Left lung (tissue), 10 donors: ENCODE measurements around the gene FANCB. TPM values are rescaled to one million over a fixed set of nuclear protein-coding genes. Genes with fewer than 3 reads are reported as not detected.

Experiments used
- ATAC-seq: fragments of 200-7000 bp; cut with Tn5 transposase; one replicate; pipeline ENCODE4 v1.9.1; 2020; ENCODE audit warnings: moderate library complexity
- DNase-seq, 4 donors: peaks; one replicate each; pipeline ENCODE4 v3.0.0-alpha.2; 2013 to 2020
- H3K27ac ChIP-seq, 2 donors: fragments of 200-600 bp; sonication (generic) in 1 of 2; one replicate each; pipeline versions ENCODE4 v1.5.0 to v1.8.0; 2020 to 2021
- H3K27me3 ChIP-seq, 2 donors: fragments of 200-600 bp; sonication (generic) in 1 of 2; one replicate each; pipeline versions ENCODE4 v1.5.0 to v1.8.0; 2020 to 2021
- H3K36me3 ChIP-seq, 2 donors: fragments of 200-600 bp; sonication (generic) in 1 of 2; one replicate each; pipeline versions ENCODE4 v1.5.0 to v1.8.0; 2020 to 2021
- H3K4me1 ChIP-seq, 2 donors: fragments of 200-600 bp; one replicate each; pipeline ENCODE4 v1.8.0; 2021
- H3K4me3 ChIP-seq, 2 donors: fragments of 200-600 bp; sonication (generic) in 1 of 2; one replicate each; pipeline versions ENCODE4 v1.5.0 to v1.8.0; 2020 to 2021; ENCODE audit warnings: mild to moderate bottlenecking in 1 of 2
- H3K9me3 ChIP-seq, 2 donors: fragments of 200-600 bp; sonication (generic) in 1 of 2; one replicate each; pipeline versions ENCODE4 v1.5.0 to v1.8.0; 2020 to 2021
- intact Hi-C, 2 donors: fragments of 100-400 bp; cut with DNase I; formaldehyde crosslinking; loops; one replicate each; pipeline versions ENCODE4 v1.11.2 to v1.14.2; 2022
- polyA plus RNA-seq, 6 donors: library from polyadenylated mRNA; unstranded; fragments of 120-200 nt; gene quantifications; one replicate each; pipeline ENCODE4 v1.2.1, GENCODE V29; 2013; ENCODE audit not compliant: insufficient read length in 6 of 6
- total RNA-seq, 2 donors: library from RNA; stranded (reverse); fragmentation: NEBNext Ultra II Directional; extraction: Animal tissue kit (Norgen Biotek cat#: 25700); gene quantifications; one replicate each; pipeline ENCODE4 v1.2.1, GENCODE V29; 2021
- TF ChIP-seq, protein P1 (sequence below), 2 donors: fragments of 200-600 bp; sonication (generic) in 1 of 2; IDR thresholded peaks; one replicate each; pipeline versions ENCODE4 v1.5.0 to v1.8.0; 2021; ENCODE audit warnings: antibody characterized with exemption in 2 of 2
- donor health status: DM: no; HTN: yes; CAD: no.
- donor health status: DM: no; HTN: no; CAD: no.

FANCB gene
- total and polyA plus RNA-seq, 8 donors: 2.5 to 5.7 (median 4.1) TPM

DNA sequence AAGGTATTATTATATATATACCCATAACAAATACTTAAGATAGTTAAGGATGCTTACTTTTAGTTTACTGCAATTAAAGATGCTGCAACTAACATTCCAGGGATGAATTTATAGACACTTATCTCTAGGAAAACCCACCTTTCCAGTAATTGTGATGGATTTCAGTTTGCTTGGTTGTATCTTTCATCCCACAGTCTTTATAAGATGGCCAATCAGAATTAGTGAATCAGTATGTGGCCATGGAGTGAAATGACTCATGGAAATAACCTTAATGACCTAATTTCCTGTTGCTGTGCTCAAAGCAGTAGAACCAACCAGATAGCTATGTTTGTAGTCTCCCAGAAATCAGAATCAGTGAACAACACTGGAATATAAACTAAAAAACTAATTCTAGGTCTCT lies 26.7 kb upstream of the FANCB start:
- H3K27ac ChIP-seq: peak overlapping the region in 1 of 2 donors; percentile 53

DNA sequence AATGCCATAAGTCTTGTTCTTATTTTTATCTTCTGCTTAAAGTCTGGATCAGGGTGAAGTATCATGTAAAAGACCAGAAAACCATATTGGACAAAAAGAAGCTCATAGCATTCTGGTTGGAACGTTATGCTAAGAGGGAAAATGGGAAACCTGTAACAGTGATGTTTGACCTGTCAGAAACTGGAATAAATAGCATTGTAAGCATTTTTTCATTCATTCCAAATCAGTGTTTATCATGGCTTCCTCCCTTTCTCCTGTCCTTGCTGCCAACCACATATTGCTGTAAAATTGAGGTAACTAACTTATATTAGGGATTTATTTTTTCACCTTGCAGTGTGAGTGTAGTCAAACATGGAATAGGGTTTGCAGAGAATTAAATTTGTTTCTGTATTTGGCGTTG lies 24.2 kb upstream of the FANCB start:
- Histone ChIP-seq H3K4me3 (no peak overlapping the region), H3K9me3 (no peaks in the 10 kb centered on the region), H3K36me3 (no peaks in the 10 kb centered on the region), H3K27me3 (no peaks in the 10 kb centered on the region), H3K4me1 (no peaks in the 10 kb centered on the region), H3K27ac (no peak overlapping the region)
- TF ChIP-seq, protein P1, sequence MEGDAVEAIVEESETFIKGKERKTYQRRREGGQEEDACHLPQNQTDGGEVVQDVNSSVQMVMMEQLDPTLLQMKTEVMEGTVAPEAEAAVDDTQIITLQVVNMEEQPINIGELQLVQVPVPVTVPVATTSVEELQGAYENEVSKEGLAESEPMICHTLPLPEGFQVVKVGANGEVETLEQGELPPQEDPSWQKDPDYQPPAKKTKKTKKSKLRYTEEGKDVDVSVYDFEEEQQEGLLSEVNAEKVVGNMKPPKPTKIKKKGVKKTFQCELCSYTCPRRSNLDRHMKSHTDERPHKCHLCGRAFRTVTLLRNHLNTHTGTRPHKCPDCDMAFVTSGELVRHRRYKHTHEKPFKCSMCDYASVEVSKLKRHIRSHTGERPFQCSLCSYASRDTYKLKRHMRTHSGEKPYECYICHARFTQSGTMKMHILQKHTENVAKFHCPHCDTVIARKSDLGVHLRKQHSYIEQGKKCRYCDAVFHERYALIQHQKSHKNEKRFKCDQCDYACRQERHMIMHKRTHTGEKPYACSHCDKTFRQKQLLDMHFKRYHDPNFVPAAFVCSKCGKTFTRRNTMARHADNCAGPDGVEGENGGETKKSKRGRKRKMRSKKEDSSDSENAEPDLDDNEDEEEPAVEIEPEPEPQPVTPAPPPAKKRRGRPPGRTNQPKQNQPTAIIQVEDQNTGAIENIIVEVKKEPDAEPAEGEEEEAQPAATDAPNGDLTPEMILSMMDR (IDR thresholded peaks at IDR 0.05): no peak
- no peak for DNase-seq
- no peak for ATAC-seq
- intact Hi-C loops: no loop called here

More for the DNA sequence above, 26.7 kb upstream of the FANCB start:
- ATAC-seq (no peak), DNase-seq (no peak)
- Histone ChIP-seq H3K36me3 (peaks cover 0 to 9% of the 10 kb centered on the region in 2 donors), H3K27me3 (no peaks in the 10 kb centered on the region), H3K9me3 (no peaks in the 10 kb centered on the region), H3K4me3 (no peak overlapping the region), H3K4me1 (no peaks in the 10 kb centered on the region)
- TF ChIP-seq, protein P1 (IDR thresholded peaks at IDR 0.05): no peak
- intact Hi-C loops: no loop called here

DNA sequence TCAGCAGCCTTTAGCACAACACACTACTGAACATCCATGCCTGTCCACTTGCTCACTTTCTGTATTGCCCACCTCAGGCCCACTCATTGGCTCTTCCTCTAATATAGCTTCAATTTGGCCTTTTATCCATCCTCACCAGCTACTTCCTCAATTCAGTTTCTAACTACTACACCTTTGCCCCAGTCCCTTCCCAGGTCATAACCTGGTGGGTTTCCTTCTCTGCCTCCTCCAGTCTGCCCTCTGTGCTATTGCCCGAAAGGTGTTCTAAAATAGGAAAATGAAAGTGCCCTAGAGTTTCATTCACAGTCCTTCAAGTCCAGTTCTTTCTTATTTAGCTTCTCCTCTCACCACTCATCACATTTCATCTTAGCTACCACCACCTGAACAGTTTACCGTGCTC lies 23.4 kb upstream of the FANCB start:
- Histone ChIP-seq H3K36me3 (no peaks in the 10 kb centered on the region), H3K4me3 (no peak overlapping the region), H3K27me3 (no peaks in the 10 kb centered on the region), H3K27ac (no peak overlapping the region), H3K9me3 (no peaks in the 10 kb centered on the region), H3K4me1 (no peaks in the 10 kb centered on the region)
- no peak for ATAC-seq
- DNase-seq: no peak
- TF ChIP-seq, protein P1 (IDR thresholded peaks at IDR 0.05): no peak
- intact Hi-C loops: no loop called here

DNA sequence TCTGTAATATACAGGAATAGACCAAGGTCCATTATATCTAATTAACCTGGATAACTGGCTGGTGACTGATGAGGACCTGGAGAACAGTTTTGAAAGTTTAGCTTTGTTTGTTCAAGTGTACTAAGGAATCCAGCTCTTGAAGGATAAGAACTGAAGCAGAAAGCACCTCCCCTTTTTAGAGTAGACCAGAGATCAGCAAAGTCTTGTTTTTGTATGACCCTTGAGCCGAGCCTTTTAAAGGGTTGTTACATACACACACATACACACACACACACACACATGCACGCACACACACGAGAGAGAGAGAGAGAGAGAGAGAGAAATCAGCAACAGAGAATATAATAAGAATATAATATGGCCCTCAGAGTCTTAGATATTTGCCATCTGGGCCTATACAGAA lies 13.4 kb upstream of the FANCB start:
- no peak overlapping the region for H3K4me3 ChIP-seq
- H3K27ac ChIP-seq: no peak overlapping the region
- no peak for DNase-seq
- H3K27me3 ChIP-seq: no peaks in the 10 kb centered on the region
- no peaks in the 10 kb centered on the region for H3K9me3 ChIP-seq
- ATAC-seq: peak; percentile 82
- intact Hi-C loops: no loop called here
- TF ChIP-seq, protein P1 (IDR thresholded peaks at IDR 0.05): no peak
- no peaks in the 10 kb centered on the region for H3K4me1 ChIP-seq
- no peaks in the 10 kb centered on the region for H3K36me3 ChIP-seq

DNA sequence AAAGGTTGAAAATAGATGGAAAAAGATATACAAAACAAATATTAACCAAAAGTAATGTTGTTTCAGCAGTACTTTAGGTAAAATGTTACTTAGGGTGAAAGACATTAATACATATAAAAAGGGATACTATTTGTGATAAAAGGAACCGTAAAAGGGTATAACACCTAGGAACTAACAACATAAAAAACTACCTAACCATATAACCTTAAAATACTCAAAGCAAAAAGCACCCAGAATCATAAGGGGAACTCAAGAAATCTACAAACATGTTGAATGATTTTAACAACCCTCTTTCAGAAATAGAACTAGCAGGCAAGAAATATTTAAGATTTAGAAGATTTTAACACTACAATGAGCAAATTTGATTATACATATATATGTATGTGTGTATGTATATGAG lies 11.8 kb upstream of the FANCB start:
- Histone ChIP-seq H3K4me3 (no peak overlapping the region), H3K9me3 (no peaks in the 10 kb centered on the region), H3K36me3 (no peaks in the 10 kb centered on the region), H3K4me1 (no peaks in the 10 kb centered on the region), H3K27me3 (no peaks in the 10 kb centered on the region), H3K27ac (no peak overlapping the region)
- ATAC-seq: no peak
- no peak for DNase-seq
- TF ChIP-seq, protein P1 (IDR thresholded peaks at IDR 0.05): no peak
- intact Hi-C loops: no loop called here
